Type B pancreatic cell (in vitro differentiated cells): ENCODE data around the gene ZNF99. TPM values are rescaled to one million over a fixed set of nuclear protein-coding genes. Genes with fewer than 3 reads are reported as not detected.
"Not testable (repeated sequence)": the region's sequence is repeated elsewhere in the genome, so short reads cannot be mapped to it uniquely, and the experiment has no call there.

ENCODE experiments used
- DNase-seq: peaks from one replicate; pipeline ENCODE4 v3.0.0; 2021; ENCODE audit warnings: mixed read lengths; ENCODE audit not compliant: unreplicated experiment; ENCODE audit errors: extremely low spot score
- H3K27ac Mint-ChIP-seq: 2 replicates; pipeline ENCODE4 v1.8.0; 2021; ENCODE audit warnings: mild to moderate bottlenecking, mixed read lengths
- H3K27me3 Mint-ChIP-seq: 2 replicates; pipeline ENCODE4 v1.8.0; 2021; ENCODE audit warnings: mixed read lengths
- H3K36me3 Mint-ChIP-seq: 2 replicates; pipeline ENCODE4 v1.8.0; 2021; ENCODE audit warnings: mixed read lengths
- H3K4me1 Mint-ChIP-seq: one replicate; pipeline ENCODE4 v1.8.0; 2021; ENCODE audit warnings: mixed read lengths; ENCODE audit not compliant: unreplicated experiment
- H3K4me3 Mint-ChIP-seq: 2 replicates; pipeline ENCODE4 v1.8.0; 2021; ENCODE audit warnings: mild to moderate bottlenecking, mixed read lengths
- H3K9me3 Mint-ChIP-seq: 2 replicates; pipeline ENCODE4 v1.8.0; 2021; ENCODE audit warnings: mixed read lengths
- CTCF ChIP-seq: fragments of 200-600 bp; sonication (generic); conservative IDR thresholded peaks from 2 replicates; pipeline ENCODE4 v1.5.0; 2021; ENCODE audit warnings: antibody characterized with exemption, mild to moderate bottlenecking
- total RNA-seq: library from RNA; stranded (reverse); gene quantifications from 2 replicates; pipeline ENCODE4 v1.2.1, GENCODE V29; 2021; ENCODE audit warnings: low replicate concordance

ZNF99 gene
- total RNA-seq, 1 donor from 2014 or later: not detected

GRCh38 chr19:22806418-22806817 is 22.5 kb upstream of the ZNF99 start:
- DNase-seq: no peak
- H3K27me3 Mint-ChIP-seq: no peaks in the 10 kb centered on the region
- H3K36me3 Mint-ChIP-seq: no peaks in the 10 kb centered on the region
- no peak overlapping the region for H3K27ac Mint-ChIP-seq
- no peaks in the 10 kb centered on the region for H3K4me1 Mint-ChIP-seq
- TF ChIP-seq CTCF: no peak
- H3K4me3 Mint-ChIP-seq: no peak overlapping the region
- H3K9me3 Mint-ChIP-seq: peaks cover 11% of the 10 kb centered on the region

GRCh38 chr19:22797040-22797439 is 13.1 kb upstream of the ZNF99 start:
- Mint-ChIP-seq H3K4me1 (no peaks in the 10 kb centered on the region), H3K27me3 (no peaks in the 10 kb centered on the region), H3K4me3 (no peak overlapping the region), H3K27ac (no peak overlapping the region), H3K36me3 (no peaks in the 10 kb centered on the region), H3K9me3 (peaks cover 21% of the 10 kb centered on the region)
- DNase-seq: no peak
- no peak for TF ChIP-seq CTCF

- H3K27me3 Mint-ChIP-seq, H3K36me3 Mint-ChIP-seq, H3K4me1 Mint-ChIP-seq, H3K27ac Mint-ChIP-seq, DNase-seq, H3K4me3 Mint-ChIP-seq: not testable (repeated sequence)
- peaks cover 18% of the 10 kb centered on the region for H3K9me3 Mint-ChIP-seq
These were observed 8.9 kb upstream of the ZNF99 start for GRCh38 chr19:22792863-22793262.

GRCh38 chr19:22735911-22736645 is 47.9 kb downstream of the ZNF99 start:
- H3K4me3 Mint-ChIP-seq: no peak overlapping the region
- peaks cover 17% of the 10 kb centered on the region for H3K9me3 Mint-ChIP-seq

GRCh38 chr19:22733691-22734090 is 50.3 kb downstream of the ZNF99 start:
- peaks cover 11% of the 10 kb centered on the region for H3K9me3 Mint-ChIP-seq
- no peak overlapping the region for H3K4me3 Mint-ChIP-seq
- H3K36me3 Mint-ChIP-seq: no peaks in the 10 kb centered on the region
- H3K27ac Mint-ChIP-seq: no peak overlapping the region
- no peak for TF ChIP-seq CTCF
- DNase-seq: no peak
- H3K4me1 Mint-ChIP-seq: no peaks in the 10 kb centered on the region
- no peaks in the 10 kb centered on the region for H3K27me3 Mint-ChIP-seq

More at GRCh38 chr19:22735911-22736645, 47.9 kb downstream of the ZNF99 start:
- no peaks in the 10 kb centered on the region for H3K27me3 Mint-ChIP-seq
- no peak for DNase-seq
- no peaks in the 10 kb centered on the region for H3K36me3 Mint-ChIP-seq
- H3K27ac Mint-ChIP-seq: no peak overlapping the region
- no peak for TF ChIP-seq CTCF
- H3K4me1 Mint-ChIP-seq: no peaks in the 10 kb centered on the region

GRCh38 chr19:22728214-22728613 is 55.7 kb downstream of the ZNF99 start:
- DNase-seq, H3K4me1 Mint-ChIP-seq, H3K4me3 Mint-ChIP-seq, H3K27me3 Mint-ChIP-seq, H3K27ac Mint-ChIP-seq, H3K36me3 Mint-ChIP-seq: not testable (repeated sequence)
- H3K9me3 Mint-ChIP-seq: peaks cover 12% of the 10 kb centered on the region

- DNase-seq, H3K27ac Mint-ChIP-seq, H3K4me1 Mint-ChIP-seq, H3K4me3 Mint-ChIP-seq, H3K27me3 Mint-ChIP-seq, H3K36me3 Mint-ChIP-seq: not testable (repeated sequence)
- peaks cover 12% of the 10 kb centered on the region for H3K9me3 Mint-ChIP-seq
These were observed 62.4 kb downstream of the ZNF99 start for GRCh38 chr19:22721533-22721932.
